GM21619 (cell line): ENCODE results near the gene C2CD2L.
A peak's percentile ranks its signal among the peaks of the same experiment; 100 is the strongest.
"Not testable (repeated sequence)": the region's sequence is repeated elsewhere in the genome, so short reads cannot be mapped to it uniquely, and the experiment has no call there.

Source experiments
- ATAC-seq: cut with Tn5 transposase; IDR thresholded peaks from one replicate; pipeline ENCODE4 v1.9.1; 2021; ENCODE audit not compliant: unreplicated experiment

Gene C2CD2L

DNA sequence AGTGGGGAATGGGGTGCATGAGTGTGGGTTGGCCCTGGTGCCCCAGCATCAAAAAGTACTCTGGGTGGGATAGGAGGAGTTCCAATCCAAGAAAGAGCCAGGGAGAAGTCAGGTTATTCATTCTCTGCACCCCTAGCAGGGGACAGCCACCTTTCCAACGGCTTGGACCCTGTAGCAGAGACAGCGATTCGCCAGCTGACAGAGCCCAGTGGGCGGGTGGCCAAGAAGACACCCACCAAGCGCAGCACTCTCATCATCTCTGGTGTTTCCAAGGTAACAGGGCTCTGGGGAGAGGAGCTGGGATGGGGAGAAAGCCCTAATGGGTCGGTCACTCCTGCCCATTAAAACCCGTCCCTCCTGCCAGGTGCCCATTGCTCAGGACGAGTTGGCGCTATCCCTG lies 6.6 kb downstream of the C2CD2L start:
- ATAC-seq = no peak

DNA sequence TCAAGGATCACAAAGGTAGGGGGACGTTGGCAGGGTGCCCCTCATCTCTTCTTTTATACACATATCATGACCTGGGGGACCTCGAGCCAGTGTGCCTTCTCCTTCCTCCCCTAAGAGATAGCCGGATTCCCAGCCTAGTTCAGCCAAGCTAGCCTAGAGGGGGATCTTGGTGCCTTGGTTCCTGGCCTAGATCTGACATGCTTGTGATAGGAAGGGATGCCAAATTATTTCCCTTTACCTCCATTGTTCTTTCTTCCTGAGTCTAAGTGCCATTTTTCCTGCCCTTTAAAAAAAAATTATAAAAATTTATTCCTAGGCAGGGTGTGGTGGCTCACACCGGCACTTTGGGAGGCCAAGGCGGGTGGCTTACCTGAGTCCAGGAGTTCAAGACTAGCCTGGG lies 7.2 kb downstream of the C2CD2L start:
- no peak for ATAC-seq

DNA sequence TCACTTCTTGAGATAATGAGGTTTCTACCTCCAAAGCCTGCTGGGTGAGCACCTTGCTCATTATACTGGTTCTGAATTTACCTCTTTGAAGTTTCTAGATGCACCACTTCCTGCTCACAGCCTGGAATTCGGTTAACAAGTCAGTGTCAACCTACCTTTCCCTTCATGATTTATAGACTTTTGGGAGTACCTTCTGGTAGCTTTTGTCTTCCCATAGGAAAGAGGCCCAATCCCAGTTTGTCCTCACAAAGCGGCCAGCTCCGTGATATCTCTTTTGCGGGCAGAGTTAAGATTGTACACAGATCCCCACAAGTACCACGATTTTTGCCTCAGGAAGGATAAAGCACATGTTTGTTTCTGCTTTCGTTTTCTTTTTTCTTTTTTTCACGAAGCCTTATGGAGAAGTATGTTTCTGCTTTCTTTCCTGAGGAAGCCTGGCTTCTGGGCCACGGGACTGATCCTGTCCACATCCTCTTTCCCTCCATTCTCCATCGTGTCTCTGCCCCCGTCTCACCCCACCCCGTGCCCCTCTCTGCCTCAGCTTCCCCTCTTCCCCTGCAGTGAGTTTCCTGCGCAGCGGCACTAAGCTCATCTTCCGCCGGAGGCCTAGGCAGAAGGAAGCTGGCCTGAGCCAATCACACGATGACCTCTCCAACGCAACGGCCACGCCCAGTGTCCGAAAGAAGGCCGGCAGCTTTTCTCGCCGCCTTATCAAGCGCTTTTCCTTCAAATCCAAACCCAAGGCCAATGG lies 8.5 kb downstream of the C2CD2L start:
- no peak for ATAC-seq

DNA sequence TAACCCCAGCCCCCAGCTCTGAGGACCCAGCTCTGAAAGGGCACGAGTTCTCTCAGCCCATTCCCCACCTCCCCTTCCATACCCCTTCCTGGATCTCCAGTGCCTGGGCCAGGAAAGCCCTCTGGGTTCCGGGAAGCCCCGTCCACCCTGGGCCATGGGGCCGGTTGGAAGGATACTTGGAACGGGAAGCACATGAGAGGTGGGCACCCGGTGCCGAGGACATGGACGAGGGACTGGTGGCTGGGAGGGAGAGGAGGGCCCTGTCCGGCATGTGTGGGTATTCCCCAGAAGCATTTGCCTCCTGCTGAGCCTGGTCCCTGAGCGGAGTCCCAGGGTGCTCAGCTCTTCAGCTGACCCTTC lies 9.1 kb downstream of the C2CD2L start:
- no peak for ATAC-seq

DNA sequence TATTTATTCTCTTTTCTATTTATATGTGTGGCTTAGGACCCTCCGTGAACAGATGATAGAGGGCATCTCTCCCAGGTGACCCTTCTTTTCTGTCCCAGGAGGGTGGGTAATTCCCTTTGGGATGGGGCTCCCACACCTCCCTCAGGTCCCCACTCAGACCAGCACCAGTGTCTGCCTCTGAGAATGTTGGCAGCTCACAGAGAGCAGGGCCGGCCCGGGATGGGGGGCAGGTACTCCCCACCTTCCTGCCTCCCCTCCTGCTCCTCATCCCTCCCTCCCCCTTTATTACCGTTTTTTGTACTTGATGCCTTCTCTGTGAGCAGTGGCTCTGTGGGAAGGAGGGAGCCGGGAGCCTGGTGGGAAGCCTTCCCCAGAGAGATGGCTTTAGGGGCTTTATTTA lies 9.5 kb downstream of the C2CD2L start:
- no peak for ATAC-seq

DNA sequence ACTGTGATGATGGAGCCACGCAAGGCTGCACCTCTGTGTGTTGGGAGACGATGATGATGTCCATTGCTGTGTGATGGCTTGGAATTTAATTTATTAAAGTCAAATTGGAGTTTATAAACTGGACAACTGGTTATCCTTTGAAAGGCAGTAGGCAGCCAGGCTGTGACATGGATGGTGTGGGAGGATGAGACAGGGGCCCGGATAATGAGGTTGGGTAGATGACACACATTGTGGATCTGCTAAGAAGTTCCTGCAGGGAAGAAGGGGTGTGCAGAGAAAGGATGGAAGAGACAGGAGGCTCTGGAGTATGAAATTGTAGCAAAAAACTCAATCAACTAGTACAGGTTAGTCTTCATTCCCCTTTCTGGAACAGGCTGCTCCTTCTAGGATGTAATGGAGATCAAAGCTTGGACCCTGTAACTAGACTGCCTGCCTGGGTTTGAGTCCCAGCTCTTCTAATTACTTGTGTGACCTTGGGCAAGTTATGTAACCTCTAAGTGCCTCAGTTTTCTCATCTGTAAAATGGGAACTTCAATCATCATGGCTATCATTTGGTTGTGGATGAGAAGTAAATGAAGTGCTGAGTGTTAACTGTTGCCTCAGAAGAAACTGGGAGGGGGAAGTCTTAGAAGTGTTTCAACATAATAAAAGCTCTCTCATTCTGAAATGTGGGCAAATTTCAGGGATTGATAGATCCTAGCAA lies 10.0 kb downstream of the C2CD2L start:
- no peak for ATAC-seq

DNA sequence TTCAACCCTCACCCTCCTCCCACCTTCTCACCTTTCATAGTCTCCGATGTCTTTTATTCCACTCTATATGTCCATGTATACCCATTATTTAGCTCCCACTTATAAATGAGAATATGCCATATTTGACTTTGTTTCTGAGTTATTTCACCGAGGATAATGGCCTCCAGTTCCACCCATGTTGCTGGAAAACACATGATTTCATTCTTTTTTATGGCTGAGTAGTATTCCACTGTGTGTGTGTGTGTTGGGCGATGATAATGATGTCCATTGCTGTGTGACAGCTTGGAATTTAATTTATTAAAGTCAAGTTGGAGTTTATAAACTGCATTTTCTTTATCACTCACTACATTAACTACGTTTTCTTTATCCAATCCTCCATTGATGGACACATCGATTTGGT lies 11.1 kb downstream of the C2CD2L start:
- no peak for ATAC-seq

DNA sequence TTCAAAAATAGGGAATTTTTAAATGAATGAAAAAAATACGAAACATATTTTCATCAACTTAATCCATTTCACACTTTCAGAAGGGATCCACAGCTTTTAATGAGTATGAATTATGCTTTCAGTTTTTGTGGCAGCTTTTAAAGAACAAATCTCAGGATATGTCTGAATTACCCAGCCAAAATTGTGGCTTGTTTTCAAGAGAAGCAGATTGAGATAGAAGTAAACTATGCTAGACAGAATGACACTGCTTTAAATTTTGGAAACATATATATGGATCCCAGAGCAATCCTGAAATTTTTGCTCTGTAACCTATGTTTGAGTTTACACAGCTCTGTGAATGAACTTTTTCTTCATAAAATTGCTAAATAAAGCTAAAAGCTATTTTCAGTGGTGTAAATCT lies 11.8 kb downstream of the C2CD2L start:
- ATAC-seq = no peak

DNA sequence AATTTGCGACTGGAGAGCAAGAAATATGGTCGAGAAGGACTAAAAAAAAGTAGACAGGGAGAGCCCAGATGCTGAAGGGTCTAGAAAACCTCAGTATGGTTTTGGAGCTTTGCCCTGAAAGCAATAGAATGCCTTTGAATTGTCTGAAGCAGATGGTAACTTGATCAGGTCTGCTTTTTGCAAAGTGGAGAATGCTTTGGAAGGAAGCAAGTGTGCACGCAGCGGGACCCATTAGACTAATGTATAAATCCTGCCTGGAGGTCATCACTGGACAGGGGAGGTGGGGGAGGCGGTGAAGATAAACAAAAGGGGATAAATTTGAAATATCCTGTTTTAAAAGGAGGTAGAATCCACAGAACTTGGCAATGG lies 13.5 kb downstream of the C2CD2L start:
- no peak for ATAC-seq

DNA sequence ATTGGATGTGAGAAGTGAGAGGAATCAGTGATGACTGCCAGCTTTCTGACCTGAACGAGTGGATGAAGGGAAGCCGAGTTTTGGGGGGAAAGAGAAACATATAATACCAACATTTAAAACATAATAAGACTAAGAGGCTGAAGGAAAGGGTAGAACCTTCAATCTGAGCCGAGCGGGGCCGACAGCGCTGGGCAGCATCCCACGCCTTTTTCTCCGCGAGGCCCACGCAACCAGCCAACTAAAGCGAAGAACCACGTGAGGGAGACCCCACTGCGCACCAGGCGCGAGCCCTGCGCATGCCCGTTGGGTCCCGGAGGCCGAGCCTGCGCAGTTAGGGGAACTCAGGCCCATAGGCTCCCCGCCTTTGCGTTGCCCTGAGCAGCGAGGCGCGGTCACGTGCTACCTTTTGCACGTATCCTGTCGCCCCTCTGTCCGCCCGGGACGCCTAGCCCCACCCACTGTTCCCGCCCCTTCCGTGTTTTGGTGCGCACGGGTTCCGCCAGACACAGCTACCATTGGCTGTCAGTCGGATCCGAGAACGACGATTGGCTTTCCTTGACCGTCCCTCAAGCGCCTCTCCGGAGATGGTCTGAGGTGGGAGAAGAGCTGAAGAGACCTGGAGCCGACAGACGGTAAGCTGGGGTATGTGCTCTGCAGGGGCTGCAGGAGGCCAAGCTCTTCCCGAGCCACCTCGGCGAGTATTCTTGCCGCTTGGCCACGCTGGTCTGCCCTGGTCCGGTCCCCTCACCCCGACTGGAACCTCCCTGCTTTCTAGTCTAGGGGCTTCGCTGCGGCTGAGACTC lies 14.1 kb downstream of the C2CD2L start, which contains the start of gene HINFP:
HINFP (plus strand) TSS at position 573 of the 803 bp plus-strand sequence. CDS start 5,365 bp downstream, outside the sequence.
- ATAC-seq = peak; percentile 95

DNA sequence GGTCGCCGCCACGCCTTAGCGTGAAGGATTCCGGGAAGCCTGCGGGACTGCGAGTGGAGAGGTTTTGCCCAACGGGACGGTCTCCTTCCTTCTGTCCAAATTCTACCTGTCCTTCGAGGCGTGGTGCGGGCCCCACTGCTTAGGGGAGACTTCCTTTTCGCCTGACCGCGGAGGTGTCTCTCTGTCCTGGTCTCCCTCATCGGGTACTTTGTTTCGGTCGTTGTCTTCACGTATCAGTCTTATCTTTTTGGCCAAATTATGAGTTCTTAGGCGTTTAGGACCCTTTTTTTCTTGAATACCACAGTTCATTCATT lies 14.6 kb downstream of the C2CD2L start:
- ATAC-seq = no peak

DNA sequence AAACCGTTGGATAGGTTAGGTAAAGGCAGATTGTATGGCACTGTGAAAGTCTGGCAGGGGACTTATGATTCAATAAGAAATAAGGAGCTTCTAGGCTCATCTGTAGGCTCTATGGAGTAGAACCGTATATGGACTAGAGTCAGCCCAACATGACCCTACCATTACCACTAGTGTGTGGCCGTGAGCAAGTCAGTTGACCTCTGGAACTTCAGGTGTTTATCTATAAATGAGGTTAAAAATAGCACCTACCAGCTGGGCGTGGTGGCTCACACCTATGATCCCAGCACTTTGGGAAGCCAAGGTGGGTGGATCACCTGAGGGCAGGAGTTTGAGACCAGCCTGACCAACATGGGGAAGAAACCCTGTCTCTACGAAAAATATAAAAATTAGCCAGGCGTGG lies 18.7 kb downstream of the C2CD2L start:
- ATAC-seq = no peak

DNA sequence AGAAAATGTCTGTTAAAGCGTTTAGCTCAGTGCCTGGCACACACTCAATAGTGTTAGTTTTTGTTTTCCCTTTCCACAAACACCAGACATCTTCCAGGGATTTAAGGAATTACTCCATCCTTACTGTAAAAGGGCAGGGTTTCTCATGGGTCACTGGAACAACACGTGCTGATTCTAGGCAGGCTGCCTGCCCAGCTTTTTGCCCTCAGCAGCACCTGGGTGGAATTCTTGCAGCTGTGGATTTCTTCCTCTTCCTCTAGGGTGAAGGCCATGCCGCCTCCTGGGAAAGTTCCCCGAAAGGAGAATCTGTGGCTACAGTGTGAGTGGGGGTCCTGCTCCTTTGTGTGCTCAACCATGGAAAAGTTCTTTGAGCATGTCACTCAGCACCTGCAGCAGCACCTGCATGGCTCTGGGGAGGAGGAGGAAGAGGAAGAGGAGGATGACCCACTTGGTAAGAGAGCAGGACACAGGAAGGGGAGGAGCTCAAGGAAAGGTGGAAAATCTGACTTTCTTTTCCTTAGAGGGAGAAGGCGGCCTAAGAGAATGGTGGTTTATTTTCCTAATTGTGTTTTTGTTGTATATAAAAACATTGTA lies 19.6 kb downstream of the C2CD2L start:
- ATAC-seq = no peak

DNA sequence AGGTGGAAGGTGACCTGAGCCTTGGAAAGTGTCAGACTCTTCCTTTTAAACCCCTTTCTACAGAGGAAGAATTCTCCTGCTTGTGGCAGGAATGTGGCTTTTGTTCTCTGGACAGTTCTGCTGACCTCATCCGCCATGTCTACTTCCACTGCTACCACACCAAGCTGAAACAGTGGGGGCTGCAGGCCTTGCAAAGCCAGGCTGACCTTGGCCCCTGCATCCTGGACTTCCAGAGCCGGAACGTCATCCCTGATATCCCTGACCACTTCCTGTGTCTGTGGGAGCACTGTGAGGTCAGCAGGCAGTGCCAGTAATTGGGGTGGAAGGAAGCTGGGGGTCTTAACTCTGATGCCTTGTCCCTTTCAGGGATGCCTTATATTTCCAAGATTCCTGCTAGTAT lies 23.5 kb downstream of the C2CD2L start:
- ATAC-seq = no peak

DNA sequence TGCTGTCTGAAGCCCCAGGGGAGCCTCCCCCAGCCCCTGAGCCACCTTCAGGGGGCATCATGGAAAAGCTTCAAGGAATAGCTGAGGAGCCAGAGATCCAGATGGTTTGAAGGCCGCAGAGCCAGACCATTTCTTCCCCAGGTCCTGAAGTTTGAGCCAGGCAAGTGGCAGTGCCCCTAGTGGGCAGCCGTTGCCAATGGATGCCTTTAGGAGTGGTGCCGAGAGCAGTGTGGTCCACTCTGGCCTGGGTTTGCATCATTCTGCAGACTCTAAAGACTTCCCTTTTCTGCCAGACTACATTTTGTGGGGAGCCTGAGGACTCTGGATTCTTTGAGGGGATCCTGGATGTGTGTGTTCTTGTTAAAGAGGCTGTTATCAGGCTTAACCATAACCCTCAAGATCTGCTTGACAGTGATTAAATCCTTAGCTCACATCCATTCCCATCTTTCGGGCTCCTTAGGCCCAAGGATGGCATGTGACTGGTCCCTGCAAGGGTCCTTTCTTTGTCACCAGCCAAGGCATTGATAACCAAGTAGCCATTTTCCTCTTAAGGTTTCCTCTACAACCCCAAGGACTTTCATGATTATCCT lies 27.3 kb downstream of the C2CD2L start:
- no peak for ATAC-seq

DNA sequence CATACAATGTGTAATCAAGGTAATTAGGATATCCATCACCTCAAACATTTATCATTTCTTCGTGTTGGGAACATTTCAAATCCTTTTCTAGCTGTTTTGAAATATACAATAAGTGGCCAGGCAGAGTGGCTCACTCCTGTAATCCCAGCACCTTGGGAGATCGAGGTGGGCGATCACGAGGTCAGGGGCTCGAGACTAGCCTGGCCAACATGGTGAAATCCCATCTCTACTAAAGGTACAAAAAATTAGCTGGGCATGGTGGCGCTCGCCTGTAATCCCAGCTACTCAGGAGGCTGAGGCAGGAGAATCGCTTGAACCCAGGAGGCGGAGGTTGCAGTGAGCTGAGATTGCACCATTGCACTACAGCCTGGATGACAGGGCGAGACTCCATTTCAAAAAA lies 32.1 kb downstream of the C2CD2L start:
- ATAC-seq = not testable (repeated sequence)

DNA sequence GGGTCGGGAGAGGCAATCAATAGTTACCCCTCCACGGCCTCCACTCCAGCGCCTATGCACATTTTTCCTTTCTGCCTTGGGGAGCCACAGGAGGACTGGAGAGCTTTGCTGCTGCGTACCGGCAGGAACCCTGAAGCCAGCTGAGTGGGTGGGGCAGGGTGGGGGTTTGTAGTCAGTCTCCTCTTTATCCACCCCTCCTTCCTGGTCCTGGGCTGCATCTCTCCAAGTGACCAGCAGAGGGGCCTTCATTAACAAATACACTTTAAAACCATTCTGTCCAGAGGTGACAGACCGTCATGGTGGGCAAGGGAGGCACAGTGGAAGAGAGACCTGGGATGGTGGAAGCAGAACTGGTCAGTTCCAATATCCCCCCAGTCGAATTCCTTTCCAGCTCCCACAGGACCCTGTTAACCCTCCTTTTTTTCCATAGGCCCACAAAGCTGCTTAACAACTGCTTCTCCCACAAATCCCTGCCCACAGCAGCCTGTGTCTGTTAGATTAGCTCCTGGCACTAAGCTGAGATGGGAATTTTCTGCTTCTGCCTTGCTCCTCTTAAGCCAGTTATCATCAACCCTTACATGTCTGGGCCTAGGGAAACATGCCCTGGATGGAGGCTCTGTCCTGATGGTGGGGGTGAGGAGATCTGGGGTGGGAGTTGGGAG lies 37.8 kb downstream of the C2CD2L start:
- ATAC-seq = no peak

DNA sequence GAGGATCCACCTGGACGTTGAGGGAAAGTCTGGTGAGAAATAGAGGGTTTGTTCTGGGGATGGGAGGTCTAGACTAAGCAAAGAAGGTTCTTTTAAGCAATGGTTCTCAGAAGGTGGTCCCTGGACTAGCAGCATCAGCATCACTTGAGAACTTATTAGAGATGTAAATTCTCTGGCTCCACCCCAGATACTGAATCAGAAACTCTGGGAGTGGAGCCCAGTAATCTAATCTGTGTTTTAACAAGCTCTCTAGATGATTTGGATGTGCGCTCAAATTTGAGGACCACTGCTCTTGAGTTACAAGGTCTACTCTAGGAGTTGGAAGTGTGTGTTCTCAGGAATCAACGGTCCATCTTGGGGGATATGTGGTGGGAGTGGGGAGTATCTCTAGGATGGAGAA lies 38.4 kb downstream of the C2CD2L start:
- no peak for ATAC-seq

DNA sequence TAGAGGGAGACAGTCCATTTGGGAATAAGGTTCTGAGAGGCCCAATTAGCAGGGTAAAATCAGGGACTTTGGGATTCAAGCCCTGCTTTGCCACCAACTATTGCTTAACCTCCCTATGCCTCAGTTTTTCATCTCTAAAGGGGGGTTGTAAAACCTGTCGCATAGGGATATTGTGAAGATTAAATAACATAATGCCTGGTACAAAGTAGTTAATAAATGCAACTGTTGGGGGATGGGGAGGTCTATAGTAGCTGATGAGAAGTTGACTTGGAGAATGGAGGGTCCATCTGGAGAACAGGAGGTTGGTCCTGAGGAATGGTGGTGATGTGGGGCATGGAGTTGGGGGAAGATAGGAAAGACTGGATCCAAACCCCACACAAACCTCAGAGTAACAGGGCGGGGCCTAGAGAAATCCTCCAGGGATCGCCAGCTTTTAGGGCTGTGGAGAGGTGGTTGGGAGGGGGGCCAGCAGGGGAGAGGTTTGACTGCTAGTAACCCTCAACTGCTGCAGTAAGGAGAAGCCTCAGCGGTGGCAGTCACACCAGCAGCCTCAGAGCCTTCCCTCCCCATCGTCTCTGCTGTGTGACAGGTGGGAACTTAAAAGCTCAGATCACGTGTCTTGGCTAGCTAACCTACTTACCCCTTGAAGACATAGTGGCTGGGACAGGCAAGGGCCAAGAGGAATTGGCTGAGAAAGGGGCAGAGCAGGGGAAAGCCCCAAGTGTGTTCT lies 40.6 kb downstream of the C2CD2L start:
- no peak for ATAC-seq

DNA sequence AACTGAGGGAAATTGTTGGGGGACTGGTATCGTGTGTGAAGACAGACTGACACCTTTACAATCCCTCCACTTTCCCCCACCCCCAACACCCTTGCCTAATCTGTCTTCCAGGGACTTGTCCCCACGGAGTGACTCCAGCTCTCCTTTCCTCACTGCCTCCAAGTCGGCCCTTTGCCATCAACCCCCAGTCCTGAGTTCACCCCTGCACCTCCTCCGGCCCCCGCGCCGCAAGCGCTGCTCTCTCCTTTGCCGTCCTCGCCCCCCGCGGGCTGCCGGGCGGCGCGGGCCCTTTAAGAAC lies 41.5 kb downstream of the C2CD2L start:
- ATAC-seq = no peak
